Tibial artery (tissue), 4 donors: ENCODE data around the gene SERPINB4.
"Not testable (repeated sequence)": the region's sequence is repeated elsewhere in the genome, so short reads cannot be mapped to it uniquely, and the experiment has no call there.

Source experiments
- DNase-seq, 2 donors: peaks; one replicate each; pipeline ENCODE4 v3.0.0-alpha.2; 2019
- H3K27ac ChIP-seq, 2 donors: fragments of 200-600 bp; sonication (generic) in 1 of 2; 1 replicate in 1 of 2; 2 replicates in 1 of 2; pipeline ENCODE4 v1.5.1; 2018 to 2019; ENCODE audit warnings: mild to moderate bottlenecking in 1 of 2
- H3K27me3 ChIP-seq, 2 donors: fragments of 200-600 bp; sonication (generic) in 1 of 2; one replicate each; pipeline versions ENCODE4 v1.5.1 to v1.6.0; 2016 to 2019
- H3K36me3 ChIP-seq, 3 donors: fragments of 200-600 bp; sonication (generic) in 2 of 3; one replicate each; pipeline ENCODE4 v1.5.1; 2016 to 2019; ENCODE audit warnings: mild to moderate bottlenecking in 2 of 3
- H3K4me1 ChIP-seq, 4 donors: fragments of 200-600 bp; sonication (generic) in 2 of 4; 1 replicate in 3 of 4; 2 replicates in 1 of 4; pipeline ENCODE4 v1.5.1; 2016 to 2019
- H3K4me3 ChIP-seq, 2 donors: fragments of 200-600 bp; sonication (generic) in 1 of 2; 1 replicate in 1 of 2; 2 replicates in 1 of 2; pipeline ENCODE4 v1.5.1; 2018 to 2019; ENCODE audit warnings: mild to moderate bottlenecking in 2 of 2
- H3K9me3 ChIP-seq, 3 donors: fragments of 200-600 bp; sonication (generic) in 1 of 3; one replicate each; pipeline ENCODE4 v1.5.1; 2016 to 2019
- CTCF ChIP-seq, 2 experiments: fragments of 200-600 bp in 1 of 2; fragments of 450-650 bp in 1 of 2; IDR thresholded peaks; one replicate each; pipeline ENCODE4 v1.5.1; 2017 to 2019; ENCODE audit warnings: antibody characterized with exemption in 2 of 2, mild to moderate bottlenecking in 1 of 2, moderate library complexity in 1 of 2
- intact Hi-C: fragments of 100-400 bp; cut with DNase I; formaldehyde crosslinking; loops from one replicate; pipeline ENCODE4 v1.15.0; 2023; ENCODE audit warnings: low total_unique reads

SERPINB4 gene

GRCh38 chr18:63681449-63682340 lies 37.6 kb upstream of the SERPINB4 start:
- Histone ChIP-seq H3K27ac (no peak overlapping the region), H3K27me3 (no peaks in the 10 kb centered on the region), H3K9me3 (no peaks in the 10 kb centered on the region), H3K36me3 (no peaks in the 10 kb centered on the region), H3K4me3 (no peak overlapping the region), H3K4me1 (no peaks in the 10 kb centered on the region)
- TF ChIP-seq CTCF (IDR thresholded peaks at IDR 0.05) = no peak
- intact Hi-C loops = no loop called here
- DNase-seq = no peak

GRCh38 chr18:63679820-63680606 lies 36.0 kb upstream of the SERPINB4 start:
- H3K27me3 ChIP-seq = no peaks in the 10 kb centered on the region
- no peak overlapping the region for H3K27ac ChIP-seq
- no peak for TF ChIP-seq CTCF (IDR thresholded peaks at IDR 0.05)
- no peak for DNase-seq
- no peaks in the 10 kb centered on the region for H3K9me3 ChIP-seq
- intact Hi-C loops = no loop called here
- no peak overlapping the region for H3K4me3 ChIP-seq
- no peaks in the 10 kb centered on the region for H3K36me3 ChIP-seq
- no peaks in the 10 kb centered on the region for H3K4me1 ChIP-seq

DNA sequence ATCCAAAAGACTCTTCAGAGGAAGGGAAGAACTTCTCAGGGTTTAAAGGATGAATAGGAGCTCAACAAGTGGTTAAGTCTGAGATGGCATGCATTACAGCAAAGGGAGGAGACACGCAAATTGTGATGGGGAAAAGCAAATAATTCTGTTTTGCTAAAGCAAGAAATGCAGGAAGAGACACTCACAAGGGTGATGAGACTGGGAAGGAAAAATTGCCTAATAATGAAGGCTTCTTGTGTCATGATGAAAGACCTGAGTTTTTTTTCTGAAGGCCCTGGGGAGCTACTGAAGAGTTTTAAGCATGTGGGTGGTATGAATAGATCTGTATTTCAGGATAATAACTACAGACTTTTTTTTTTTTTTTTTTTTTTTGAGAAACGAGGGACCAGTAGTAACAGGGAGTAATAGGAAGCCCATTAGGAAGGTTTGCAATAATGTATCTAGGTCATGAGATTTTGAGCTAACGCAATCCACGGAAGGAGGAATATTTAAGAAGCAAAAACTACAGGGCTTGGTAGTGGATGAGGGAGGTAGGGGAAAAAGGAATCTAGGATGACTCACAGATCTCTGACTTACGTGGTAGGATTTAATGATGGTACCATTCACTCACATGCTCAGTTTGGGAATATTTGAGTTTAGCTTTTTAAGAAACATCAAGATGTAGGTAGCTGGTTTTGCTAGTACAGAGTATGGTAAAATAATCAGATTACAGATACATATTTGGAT lies 33.6 kb upstream of the SERPINB4 start:
- no peaks in the 10 kb centered on the region for H3K27me3 ChIP-seq
- no peaks in the 10 kb centered on the region for H3K36me3 ChIP-seq
- H3K27ac ChIP-seq = no peak overlapping the region
- intact Hi-C loops = no loop called here
- no peaks in the 10 kb centered on the region for H3K9me3 ChIP-seq
- TF ChIP-seq CTCF (IDR thresholded peaks at IDR 0.05) = no peak
- no peak overlapping the region for H3K4me3 ChIP-seq
- DNase-seq = no peak
- H3K4me1 ChIP-seq = no peaks in the 10 kb centered on the region

DNA sequence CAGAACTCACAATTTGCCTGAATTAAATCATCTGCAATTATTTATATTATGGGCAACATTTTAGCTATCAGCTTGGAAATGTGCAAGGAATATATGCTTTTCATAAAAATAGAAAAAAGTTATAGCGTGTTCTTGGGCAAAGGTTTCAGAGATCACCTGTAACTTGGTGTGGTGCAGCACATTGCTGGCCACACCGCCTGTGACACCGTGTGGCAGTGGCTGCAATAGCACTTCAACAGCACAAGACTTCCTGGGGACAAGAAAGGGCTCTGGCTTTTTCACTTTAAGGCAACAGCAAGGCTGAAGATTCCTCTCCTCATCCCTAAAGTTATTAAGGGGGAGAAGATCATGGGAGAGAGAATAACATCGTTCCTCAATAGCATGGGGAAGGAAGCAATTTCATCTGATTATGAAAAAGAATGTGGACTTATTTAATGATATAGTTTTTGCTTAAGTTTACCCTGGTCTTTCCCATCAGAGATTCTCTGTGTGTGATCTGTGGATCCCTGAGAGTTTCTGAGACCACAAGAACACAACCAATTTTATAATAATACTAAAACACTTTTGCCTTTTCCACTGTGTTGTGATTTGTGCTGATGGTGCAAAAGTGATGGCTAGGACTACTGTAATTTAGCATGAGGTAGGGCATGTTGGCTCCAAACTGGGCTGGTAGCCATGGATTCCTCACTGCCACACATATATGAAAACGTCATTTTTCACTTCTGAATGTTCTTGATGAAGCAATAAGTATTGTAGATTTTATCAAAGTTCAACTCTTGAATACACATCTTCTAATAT lies 32.7 kb upstream of the SERPINB4 start:
- intact Hi-C loops = no loop called here
- Histone ChIP-seq H3K9me3 (no peaks in the 10 kb centered on the region), H3K27ac (no peak overlapping the region), H3K36me3 (no peaks in the 10 kb centered on the region), H3K27me3 (no peaks in the 10 kb centered on the region), H3K4me3 (no peak overlapping the region), H3K4me1 (no peaks in the 10 kb centered on the region)
- DNase-seq = no peak
- TF ChIP-seq CTCF (IDR thresholded peaks at IDR 0.05) = no peak

DNA sequence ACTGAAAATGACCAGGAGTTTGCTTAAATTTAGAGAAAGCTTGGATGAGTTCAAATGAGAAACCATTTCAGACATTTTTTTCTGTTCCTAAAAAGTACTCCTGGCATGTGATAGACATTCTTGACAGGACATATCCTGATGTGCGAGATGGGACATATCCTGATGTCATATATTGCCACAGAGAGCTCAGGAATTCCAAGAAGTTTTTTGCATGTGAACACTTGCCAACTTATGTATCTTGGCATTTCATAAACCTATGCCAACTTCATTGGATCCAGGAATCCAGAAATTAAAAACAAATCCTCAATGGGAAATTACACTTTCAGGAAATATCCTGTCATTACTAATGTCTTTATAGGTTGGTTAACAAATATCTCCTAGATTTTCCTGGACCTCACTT lies 20.5 kb upstream of the SERPINB4 start:
- no peak for DNase-seq
- intact Hi-C loops = no loop called here
- H3K4me1 ChIP-seq = no peaks in the 10 kb centered on the region
- H3K27me3 ChIP-seq = no peaks in the 10 kb centered on the region
- H3K36me3 ChIP-seq = no peaks in the 10 kb centered on the region
- no peaks in the 10 kb centered on the region for H3K9me3 ChIP-seq
- TF ChIP-seq CTCF (IDR thresholded peaks at IDR 0.05) = no peak
- no peak overlapping the region for H3K27ac ChIP-seq
- H3K4me3 ChIP-seq = no peak overlapping the region

DNA sequence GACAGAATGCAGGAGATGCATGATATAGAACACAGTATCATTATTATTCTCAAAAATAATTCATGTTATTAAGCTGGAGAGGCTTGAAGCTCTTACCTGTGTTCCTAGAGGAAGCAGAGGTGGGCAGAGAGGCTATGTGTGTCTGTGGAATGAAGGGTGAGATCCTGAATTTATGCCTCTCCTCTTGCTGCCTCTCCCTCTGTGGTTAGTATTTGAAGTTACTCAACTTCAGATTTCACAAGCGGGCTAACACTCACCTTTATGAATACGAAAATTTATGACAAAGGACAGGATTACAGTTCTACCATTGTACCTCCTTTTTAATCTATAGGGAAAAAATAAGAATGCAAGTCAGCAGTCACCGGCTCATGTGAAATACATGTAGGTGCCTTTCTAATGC lies 17.7 kb upstream of the SERPINB4 start, which contains the start of gene SERPINB3:
Gene SERPINB3, minus strand, starts transcription at position 144 of the 400 bp plus-strand sequence. CDS start 677 bp downstream, outside the sequence.
- intact Hi-C loops = not testable (repeated sequence)

GRCh38 chr18:63658920-63659319 lies 14.9 kb upstream of the SERPINB4 start:
- H3K27ac ChIP-seq, H3K27me3 ChIP-seq, H3K9me3 ChIP-seq, H3K4me1 ChIP-seq, DNase-seq, H3K4me3 ChIP-seq, intact Hi-C loops, H3K36me3 ChIP-seq: not testable (repeated sequence)

More for the DNA sequence above, 17.7 kb upstream of the SERPINB4 start, which contains the start of gene SERPINB3:
- not testable (repeated sequence) for DNase-seq, H3K36me3 ChIP-seq, H3K4me3 ChIP-seq, H3K27me3 ChIP-seq, H3K27ac ChIP-seq, H3K9me3 ChIP-seq, H3K4me1 ChIP-seq
